ENCODE data around the gene PRM3.

- TF ChIP-seq CTCF (IDR thresholded peaks at IDR 0.05) (no peak), EP300 (IDR thresholded peaks at IDR 0.05; ENCODE audit: low read depth) (no peak), POLR2A (IDR thresholded peaks at IDR 0.05) (no peak), POLR2AphosphoS5 (IDR thresholded peaks at IDR 0.05) (no peak)
Observed at GRCh38 chr16:11292076-11292748, 18.8 kb upstream of the PRM3 start.
